GM23338 (cell line): Measurements from ENCODE around the gene GAS1.

Experiments
- CREB1 ChIP-seq: fragments of 250-450 bp; sonication (Bioruptor Pico); IDR thresholded peaks from 2 replicates; pipeline ENCODE4 v1.5.0; 2020; ENCODE audit warnings: low read depth, mild to moderate bottlenecking, moderate library complexity
- CTCF ChIP-seq, 2 experiments: fragments of 200-600 bp in 1 of 2; sonication (generic) in 1 of 2; conservative IDR thresholded peaks; 2 replicates each; pipeline versions ENCODE4 v1.5.1 to v1.6.1; 2016 to 2017; ENCODE audit warnings: antibody characterized with exemption in 2 of 2, low read depth in 2 of 2, mild to moderate bottlenecking in 2 of 2, moderate library complexity in 1 of 2
- ETS1 ChIP-seq: IDR thresholded peaks from 2 replicates; pipeline ENCODE4 v1.6.1; 2016; ENCODE audit warnings: antibody characterized with exemption
- EZH2 ChIP-seq: fragments of 200-600 bp; sonication (generic); IDR thresholded peaks from one replicate; pipeline ENCODE4 v1.8.0; 2017; ENCODE audit warnings: antibody characterized with exemption, mild to moderate bottlenecking, low read depth; ENCODE audit not compliant: unreplicated experiment
- EZH2phosphoT487 ChIP-seq: fragments of 200-600 bp; sonication (generic); IDR thresholded peaks from one replicate; pipeline ENCODE4 v1.8.1; 2018; ENCODE audit warnings: antibody characterized with exemption; ENCODE audit not compliant: unreplicated experiment
- JUNB ChIP-seq: IDR thresholded peaks from one replicate; pipeline ENCODE4 v1.6.1; 2016; ENCODE audit warnings: antibody characterized with exemption; ENCODE audit not compliant: unreplicated experiment
- NANOG ChIP-seq: IDR thresholded peaks from 2 replicates; pipeline ENCODE4 v1.6.1; 2016; ENCODE audit warnings: antibody characterized with exemption, borderline replicate concordance
- POLR2AphosphoS5 ChIP-seq: IDR thresholded peaks from 2 replicates; pipeline ENCODE4 v1.6.1; 2016; ENCODE audit warnings: antibody characterized with exemption, low read depth
- ZNF114 ChIP-seq: fragments of 250-450 bp; sonication (Bioruptor Pico); IDR thresholded peaks from 2 replicates; pipeline ENCODE4 v1.5.0; 2020; ENCODE audit warnings: mild to moderate bottlenecking, moderate library complexity
- ZNF331 ChIP-seq: fragments of 250-450 bp; sonication (Bioruptor Pico); IDR thresholded peaks from 2 replicates; pipeline ENCODE4 v1.5.0; 2020; ENCODE audit warnings: low read depth, mild to moderate bottlenecking, moderate library complexity
- TF ChIP-seq, protein P1 (sequence below): IDR thresholded peaks from one replicate; pipeline ENCODE4 v1.6.1; 2018; ENCODE audit warnings: antibody characterized with exemption; ENCODE audit not compliant: unreplicated experiment

DNA sequence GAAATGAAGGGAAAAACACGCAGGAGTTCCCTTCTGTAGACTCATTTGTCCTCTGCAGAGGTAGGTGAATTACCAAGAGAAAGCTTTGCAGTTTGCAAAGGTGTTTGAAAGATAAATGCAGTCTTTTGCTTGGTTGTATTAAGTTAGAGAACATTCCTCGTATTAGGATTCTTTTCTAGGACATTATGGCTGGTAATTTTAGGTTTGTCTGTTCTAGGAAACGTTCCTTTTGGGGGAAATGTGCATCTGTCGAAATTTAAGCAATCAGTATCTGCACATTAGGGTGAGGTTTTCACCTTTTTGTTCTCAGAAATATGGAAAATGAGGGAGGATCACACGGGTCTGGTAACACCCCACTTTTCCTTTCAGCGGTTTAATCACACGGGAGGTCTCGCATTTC is 45.1 kb downstream of the GAS1 start:
- TF ChIP-seq CTCF (conservative IDR thresholded peaks at IDR 0.05; ENCODE audit: low read depth in 2 of 2) = no peak
- no peak for TF ChIP-seq POLR2AphosphoS5
- TF ChIP-seq, protein P1, sequence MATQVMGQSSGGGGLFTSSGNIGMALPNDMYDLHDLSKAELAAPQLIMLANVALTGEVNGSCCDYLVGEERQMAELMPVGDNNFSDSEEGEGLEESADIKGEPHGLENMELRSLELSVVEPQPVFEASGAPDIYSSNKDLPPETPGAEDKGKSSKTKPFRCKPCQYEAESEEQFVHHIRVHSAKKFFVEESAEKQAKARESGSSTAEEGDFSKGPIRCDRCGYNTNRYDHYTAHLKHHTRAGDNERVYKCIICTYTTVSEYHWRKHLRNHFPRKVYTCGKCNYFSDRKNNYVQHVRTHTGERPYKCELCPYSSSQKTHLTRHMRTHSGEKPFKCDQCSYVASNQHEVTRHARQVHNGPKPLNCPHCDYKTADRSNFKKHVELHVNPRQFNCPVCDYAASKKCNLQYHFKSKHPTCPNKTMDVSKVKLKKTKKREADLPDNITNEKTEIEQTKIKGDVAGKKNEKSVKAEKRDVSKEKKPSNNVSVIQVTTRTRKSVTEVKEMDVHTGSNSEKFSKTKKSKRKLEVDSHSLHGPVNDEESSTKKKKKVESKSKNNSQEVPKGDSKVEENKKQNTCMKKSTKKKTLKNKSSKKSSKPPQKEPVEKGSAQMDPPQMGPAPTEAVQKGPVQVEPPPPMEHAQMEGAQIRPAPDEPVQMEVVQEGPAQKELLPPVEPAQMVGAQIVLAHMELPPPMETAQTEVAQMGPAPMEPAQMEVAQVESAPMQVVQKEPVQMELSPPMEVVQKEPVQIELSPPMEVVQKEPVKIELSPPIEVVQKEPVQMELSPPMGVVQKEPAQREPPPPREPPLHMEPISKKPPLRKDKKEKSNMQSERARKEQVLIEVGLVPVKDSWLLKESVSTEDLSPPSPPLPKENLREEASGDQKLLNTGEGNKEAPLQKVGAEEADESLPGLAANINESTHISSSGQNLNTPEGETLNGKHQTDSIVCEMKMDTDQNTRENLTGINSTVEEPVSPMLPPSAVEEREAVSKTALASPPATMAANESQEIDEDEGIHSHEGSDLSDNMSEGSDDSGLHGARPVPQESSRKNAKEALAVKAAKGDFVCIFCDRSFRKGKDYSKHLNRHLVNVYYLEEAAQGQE = no peak
- no peak for TF ChIP-seq EZH2
- no peak for TF ChIP-seq CREB1
- no peak for TF ChIP-seq EZH2phosphoT487
- TF ChIP-seq ETS1 = no peak
- no peak for TF ChIP-seq NANOG
- TF ChIP-seq JUNB = no peak
- no peak for TF ChIP-seq ZNF331 (CRISPR knock-in tag)
- TF ChIP-seq ZNF114 (CRISPR knock-in tag) = no peak
